ENCODE measurements around the gene ERVW-1. TPM values are rescaled to one million over a fixed set of nuclear protein-coding genes. Genes with fewer than 3 reads are reported as not detected.

Gene ERVW-1
- total and polyA plus RNA-seq, 5 donors from 2014 or later: not detected

DNA sequence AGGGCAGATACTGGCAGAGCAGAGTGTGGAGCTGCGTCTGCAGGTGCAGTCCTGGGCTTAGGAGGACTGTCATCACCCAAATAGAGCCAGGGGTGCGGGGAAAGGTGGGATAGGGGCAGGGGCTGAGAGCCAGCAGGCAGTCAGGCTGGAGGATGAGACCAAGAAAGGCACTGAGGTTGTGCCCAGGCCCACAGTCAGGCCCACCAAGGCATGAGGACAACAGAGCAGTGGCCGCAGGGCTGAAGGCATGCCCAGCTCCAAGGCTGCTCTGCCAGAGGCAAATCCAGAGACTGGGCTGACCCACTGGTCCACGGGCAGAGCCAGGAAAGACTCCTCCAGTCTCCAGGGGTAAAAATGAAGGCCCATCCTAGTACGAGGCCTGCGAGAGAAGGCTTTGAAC lies 54.8 kb downstream of the ERVW-1 start:
- no peak for DNase-seq
- no peaks in the 10 kb centered on the region for H3K9me3 ChIP-seq (ENCODE audit: control insufficient read depth in 2 of 2, low read length in 2 of 2)
- Mint-ChIP-seq H3K27me3 (peaks cover 24% of the 10 kb centered on the region), H3K4me1 (peaks cover 5 to 12% (median 9%) of the 10 kb centered on the region in 4 donors), H3K36me3 (no peaks in the 10 kb centered on the region), H3K9me3 (no peaks in the 10 kb centered on the region), H3K27ac (no peak overlapping the region), H3K4me3 (no peak overlapping the region)
- no peaks in the 10 kb centered on the region for H3K36me3 ChIP-seq (ENCODE audit: control insufficient read depth, insufficient read depth, low read length)
- no peak overlapping the region for H3K4me3 ChIP-seq (ENCODE audit: low read depth, low read length)
- no peak overlapping the region for H3K27ac ChIP-seq (ENCODE audit: insufficient read depth, low read length, poor library complexity, severe bottlenecking)
- peaks cover 9% of the 10 kb centered on the region for H3K4me1 ChIP-seq (ENCODE audit: control insufficient read depth, insufficient read depth, low read length, poor library complexity, severe bottlenecking)
- no peak for ATAC-seq (ENCODE audit: low read depth in 2 of 2)
- peaks cover 3% of the 10 kb centered on the region for H3K27me3 ChIP-seq (ENCODE audit: control insufficient read depth, insufficient read depth, low read length)

DNA sequence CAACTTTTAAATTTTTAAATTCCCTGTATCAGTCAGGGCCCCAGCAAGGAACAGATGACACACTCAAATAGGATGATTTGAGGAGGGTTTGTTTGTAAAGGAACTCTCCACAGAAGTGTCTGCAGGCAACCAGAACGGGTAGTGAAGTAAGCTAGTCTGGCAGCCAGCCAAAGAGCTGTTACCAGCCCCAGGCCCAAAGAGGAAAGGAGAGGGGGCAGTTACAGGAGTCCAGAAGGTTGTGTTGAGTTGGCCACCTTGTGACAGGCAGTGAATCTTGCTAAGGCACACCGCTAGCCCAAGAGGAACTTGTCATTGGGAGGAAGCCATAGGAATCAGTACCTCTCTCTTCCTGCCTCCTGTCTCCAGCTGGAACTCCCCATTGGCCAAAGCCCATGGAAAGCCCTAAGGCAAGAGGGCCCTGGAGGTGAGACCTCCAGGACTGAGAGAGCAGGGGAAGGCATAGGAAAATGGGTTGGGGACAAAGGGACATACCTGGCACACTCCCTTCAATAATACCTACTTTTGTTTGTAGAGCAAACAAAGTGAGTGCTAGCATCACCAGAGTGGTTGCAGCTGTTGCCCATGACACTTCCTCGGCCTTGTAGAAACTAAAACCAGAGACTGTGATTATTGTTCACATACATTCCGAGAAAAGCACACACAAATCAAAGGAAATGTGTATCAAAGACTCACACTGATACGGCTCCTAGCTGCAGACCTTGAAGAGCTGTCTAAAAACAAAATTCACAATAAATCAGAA lies 55.9 kb downstream of the ERVW-1 start:
- H3K4me1 Mint-ChIP-seq: peaks cover 5 to 12% (median 9%) of the 10 kb centered on the region in 4 donors
- Histone ChIP-seq H3K9me3 (ENCODE audit: control insufficient read depth in 2 of 2, low read length in 2 of 2) (no peaks in the 10 kb centered on the region), H3K36me3 (ENCODE audit: control insufficient read depth, insufficient read depth, low read length) (no peaks in the 10 kb centered on the region), H3K4me3 (ENCODE audit: low read depth, low read length) (no peak overlapping the region), H3K27me3 (ENCODE audit: control insufficient read depth, insufficient read depth, low read length) (peaks cover 3% of the 10 kb centered on the region), H3K27ac (ENCODE audit: insufficient read depth, low read length, poor library complexity, severe bottlenecking) (no peak overlapping the region), H3K4me1 (ENCODE audit: control insufficient read depth, insufficient read depth, low read length, poor library complexity, severe bottlenecking) (peaks cover 9% of the 10 kb centered on the region)
- H3K36me3 Mint-ChIP-seq: no peaks in the 10 kb centered on the region
- no peak overlapping the region for H3K4me3 Mint-ChIP-seq
- DNase-seq: no peak
- no peak for ATAC-seq (ENCODE audit: low read depth in 2 of 2)
- no peaks in the 10 kb centered on the region for H3K9me3 Mint-ChIP-seq
- peaks cover 24% of the 10 kb centered on the region for H3K27me3 Mint-ChIP-seq
- no peak overlapping the region for H3K27ac Mint-ChIP-seq

Other genes starting within 250 kb of the ERVW-1 start
- gene KRIT1, start 232.0 kb downstream of the ERVW-1 start, total RNA-seq: 47.4 TPM
- 10 to 100 TPM; 14.4 to 20.9 (median 18.1) TPM for gene KRIT1, start 232.0 kb downstream of the ERVW-1 start, polyA plus RNA-seq
- gene ANKIB1, start 232.0 kb downstream of the ERVW-1 start, total RNA-seq: 74.1 TPM
- 10 to 100 TPM in 2 of 4 donors, 1 to 10 TPM in 2; 6.5 to 13.3 (median 9.8) TPM for gene ANKIB1, start 232.0 kb downstream of the ERVW-1 start, polyA plus RNA-seq
- 17.8 TPM for gene GATAD1, start 30.5 kb downstream of the ERVW-1 start, total RNA-seq
- 1 to 10 TPM; 5.9 to 7.9 (median 6.6) TPM for gene GATAD1, start 30.5 kb downstream of the ERVW-1 start, polyA plus RNA-seq
- 23.0 TPM for gene PEX1, start 50.6 kb upstream of the ERVW-1 start, total RNA-seq
- gene PEX1, start 50.6 kb upstream of the ERVW-1 start, polyA plus RNA-seq: 10 to 100 TPM in 2 of 4 donors, 1 to 10 TPM in 2; 7.9 to 10.3 (median 10.0) TPM
- gene RBM48, start 50.8 kb upstream of the ERVW-1 start, total RNA-seq: 33.7 TPM
- 10 to 100 TPM; 30.0 to 51.6 (median 38.7) TPM for gene RBM48, start 50.8 kb upstream of the ERVW-1 start, polyA plus RNA-seq
- gene FAM133B, start 112.4 kb upstream of the ERVW-1 start, total RNA-seq: 80.6 TPM
- 10 to 100 TPM; 17.5 to 34.0 (median 18.0) TPM for gene FAM133B, start 112.4 kb upstream of the ERVW-1 start, polyA plus RNA-seq